Erythroblast (primary cell): ENCODE data around the gene AP2A2.

Experiments
- GATA1 ChIP-seq: IDR thresholded peaks from 2 replicates; pipeline ENCODE4 v1.6.1; 2011; ENCODE audit warnings: low read depth, mild to moderate bottlenecking, control low read depth, low read length, moderate library complexity
- POLR2A ChIP-seq: IDR thresholded peaks from 2 replicates; pipeline ENCODE4 v1.6.1; 2011; ENCODE audit warnings: mild to moderate bottlenecking, low read length

GRCh38 chr11:985406-985805, 59.7 kb downstream of the AP2A2 start:
- TF ChIP-seq POLR2A (no peak), GATA1 (no peak)
